Left kidney (tissue), 2 donors: ENCODE measurements around the gene TMEM163. TPM values are rescaled to one million over a fixed set of nuclear protein-coding genes. Genes with fewer than 3 reads are reported as not detected.
"Not testable (repeated sequence)": the region's sequence is repeated elsewhere in the genome, so short reads cannot be mapped to it uniquely, and the experiment has no call there.

Source experiments
- DNase-seq: peaks from one replicate; pipeline ENCODE4 v3.0.0-alpha.2; 2013
- polyA plus RNA-seq: library from polyadenylated mRNA; unstranded; fragments of 120-200 nt; gene quantifications from one replicate; pipeline ENCODE4 v1.2.1, GENCODE V29; 2013; ENCODE audit not compliant: insufficient read length

TMEM163 gene
- polyA plus RNA-seq, 1 donor = 1.6 TPM

DNA sequence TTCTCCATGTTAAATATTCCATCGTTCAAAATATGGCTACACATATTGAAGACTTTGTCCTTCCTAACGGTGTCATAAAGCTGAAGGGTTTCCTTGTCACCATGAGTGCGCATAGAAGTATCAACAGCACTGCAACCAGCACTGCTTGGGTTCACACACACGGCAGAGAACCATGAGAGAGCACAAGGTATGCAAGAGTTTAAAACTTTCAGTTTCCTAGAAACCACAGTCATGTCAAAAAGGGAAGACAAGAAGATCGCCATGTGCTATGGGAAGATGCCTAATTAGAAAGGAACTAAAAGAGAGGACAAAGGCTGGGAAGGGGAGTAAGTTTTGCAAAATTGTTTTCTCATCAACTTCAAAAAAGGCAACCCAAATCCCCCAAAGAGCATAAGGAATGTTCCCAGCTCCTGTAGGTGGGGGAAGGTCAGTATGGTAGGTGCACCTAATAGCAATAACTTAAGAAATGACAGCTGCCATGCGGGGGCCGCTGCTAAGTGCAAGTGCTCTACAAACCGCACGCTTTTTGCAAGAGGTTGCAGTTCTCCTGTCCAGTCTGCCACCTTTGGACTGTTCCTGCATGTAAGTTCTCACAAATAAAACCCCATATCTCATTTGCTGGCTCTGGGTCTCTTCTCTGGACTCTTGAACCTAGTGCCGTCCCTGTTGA is 136.8 kb downstream of the TMEM163 start:
- no peak for DNase-seq

DNA sequence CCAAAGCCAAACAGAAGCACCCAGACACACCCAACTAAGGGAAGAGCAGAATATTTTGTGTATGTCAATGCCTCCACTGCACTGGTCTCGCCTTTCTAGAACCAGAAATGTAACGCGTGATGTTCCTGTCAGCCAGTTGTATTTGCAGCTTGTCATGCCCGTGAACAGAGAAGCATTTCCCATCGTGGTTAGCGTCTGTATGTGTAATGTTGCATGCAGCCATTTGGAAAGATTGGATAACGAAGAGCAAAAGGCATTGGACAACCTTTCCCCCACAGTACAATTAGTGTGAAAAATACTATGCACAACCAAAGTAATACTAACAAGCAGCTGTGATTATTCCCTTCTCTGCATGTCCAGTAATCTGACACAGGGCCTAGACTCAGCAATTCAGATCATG is 140.5 kb downstream of the TMEM163 start:
- DNase-seq = no peak

DNA sequence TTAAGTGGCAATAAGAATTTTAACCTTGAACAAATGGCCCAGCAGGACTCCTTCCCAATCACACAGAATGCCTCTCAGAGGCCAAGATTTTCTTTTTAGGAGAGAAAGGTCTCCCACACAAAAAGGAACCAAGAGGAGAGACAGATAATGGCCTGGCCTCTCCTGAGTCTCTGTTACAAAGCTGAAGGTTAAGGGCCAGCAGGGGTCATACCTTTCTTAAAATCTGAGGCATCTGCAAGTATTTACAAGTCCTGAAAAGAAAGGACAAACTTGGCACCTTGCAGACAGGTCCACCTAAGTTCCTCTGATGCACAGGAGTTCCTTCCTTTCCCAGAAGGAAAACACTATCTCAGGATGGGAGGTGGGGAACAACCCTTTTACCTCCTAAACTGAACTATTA is 142.3 kb downstream of the TMEM163 start:
- no peak for DNase-seq

DNA sequence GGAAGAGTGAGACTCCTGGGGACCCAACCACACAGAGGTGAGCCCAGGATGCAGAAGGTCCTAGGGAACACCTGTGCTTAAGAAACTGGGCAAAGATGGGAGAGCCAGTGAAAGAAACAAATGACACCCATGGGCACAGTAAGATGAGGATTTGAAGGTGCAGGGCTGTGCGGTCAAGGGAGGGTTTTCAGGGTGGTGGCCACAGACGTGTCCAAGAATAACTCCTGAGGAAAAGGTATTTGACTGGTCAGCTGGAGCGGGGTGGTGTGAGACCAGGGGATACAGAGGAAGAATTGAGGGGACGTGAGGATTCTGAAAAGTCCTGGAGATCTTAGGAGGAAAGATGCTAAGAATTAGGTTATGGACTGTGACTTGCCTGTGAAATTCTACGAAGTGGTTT is 142.9 kb downstream of the TMEM163 start:
- no peak for DNase-seq

DNA sequence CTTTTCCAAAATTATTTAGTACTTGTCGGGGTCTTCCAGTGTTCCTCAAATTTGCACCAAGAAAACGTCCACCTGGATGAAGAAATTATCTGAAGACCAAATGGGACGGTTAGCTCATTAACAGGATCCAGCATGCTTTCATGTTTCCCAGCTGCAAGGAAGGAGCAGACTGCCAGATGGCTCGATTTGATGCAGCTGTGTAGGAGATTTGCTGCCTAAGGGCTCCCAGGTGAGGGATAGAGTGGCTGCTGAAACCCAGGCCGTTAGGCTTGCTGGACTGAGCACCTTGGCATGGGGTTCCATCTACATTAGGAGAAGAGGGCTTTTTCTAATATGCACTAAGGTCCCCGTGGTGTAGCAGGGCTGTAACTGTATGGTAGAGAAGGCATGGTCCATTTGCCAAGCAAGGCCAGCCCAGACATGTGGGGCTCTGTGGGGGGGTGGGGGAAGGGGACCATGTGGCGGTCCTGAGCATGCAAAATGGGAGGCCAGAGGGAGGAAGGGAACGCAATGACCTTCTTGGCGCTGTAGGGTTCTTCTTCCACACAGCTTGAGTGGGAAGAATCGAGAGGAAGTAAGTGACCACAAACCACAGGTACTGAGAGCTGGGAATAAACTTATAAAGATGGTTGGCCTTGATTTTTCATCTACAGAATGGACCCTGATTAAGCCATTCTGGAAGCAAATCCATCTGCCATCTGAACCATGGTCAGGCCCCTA is 144.0 kb downstream of the TMEM163 start:
- DNase-seq = no peak

DNA sequence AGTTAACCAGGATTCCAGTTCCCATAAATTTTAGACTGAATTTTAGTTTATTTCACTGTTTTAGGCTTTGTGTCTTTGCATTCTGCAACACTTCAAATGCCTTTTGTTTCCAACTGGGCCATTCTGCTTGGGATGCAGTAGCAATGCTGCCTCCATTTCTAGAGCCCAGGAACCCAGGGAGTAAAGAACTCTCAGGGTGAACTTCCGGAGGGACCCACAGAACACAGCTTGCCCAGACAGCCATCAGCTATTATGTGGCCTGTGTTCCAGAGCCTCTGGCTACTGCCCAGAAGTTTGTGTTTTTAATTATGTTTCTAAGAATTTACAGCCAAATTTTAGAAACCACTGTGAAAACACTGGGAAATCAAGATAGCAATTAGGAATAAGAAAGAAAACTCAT is 145.1 kb downstream of the TMEM163 start:
- no peak for DNase-seq

DNA sequence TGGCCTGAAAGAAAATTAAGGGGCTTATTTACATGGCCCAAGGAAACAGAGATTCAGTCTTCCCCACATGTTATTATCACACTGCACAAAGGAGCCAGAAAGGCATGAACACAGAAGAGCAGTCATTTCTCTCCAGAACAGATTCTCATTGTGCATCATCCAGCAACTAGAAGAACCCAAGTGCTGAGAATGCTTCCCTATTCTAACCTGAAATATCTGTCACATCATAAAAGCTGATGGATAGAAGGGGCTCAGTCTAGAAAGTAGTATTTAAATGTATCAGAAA is 145.8 kb downstream of the TMEM163 start:
- no peak for DNase-seq

DNA sequence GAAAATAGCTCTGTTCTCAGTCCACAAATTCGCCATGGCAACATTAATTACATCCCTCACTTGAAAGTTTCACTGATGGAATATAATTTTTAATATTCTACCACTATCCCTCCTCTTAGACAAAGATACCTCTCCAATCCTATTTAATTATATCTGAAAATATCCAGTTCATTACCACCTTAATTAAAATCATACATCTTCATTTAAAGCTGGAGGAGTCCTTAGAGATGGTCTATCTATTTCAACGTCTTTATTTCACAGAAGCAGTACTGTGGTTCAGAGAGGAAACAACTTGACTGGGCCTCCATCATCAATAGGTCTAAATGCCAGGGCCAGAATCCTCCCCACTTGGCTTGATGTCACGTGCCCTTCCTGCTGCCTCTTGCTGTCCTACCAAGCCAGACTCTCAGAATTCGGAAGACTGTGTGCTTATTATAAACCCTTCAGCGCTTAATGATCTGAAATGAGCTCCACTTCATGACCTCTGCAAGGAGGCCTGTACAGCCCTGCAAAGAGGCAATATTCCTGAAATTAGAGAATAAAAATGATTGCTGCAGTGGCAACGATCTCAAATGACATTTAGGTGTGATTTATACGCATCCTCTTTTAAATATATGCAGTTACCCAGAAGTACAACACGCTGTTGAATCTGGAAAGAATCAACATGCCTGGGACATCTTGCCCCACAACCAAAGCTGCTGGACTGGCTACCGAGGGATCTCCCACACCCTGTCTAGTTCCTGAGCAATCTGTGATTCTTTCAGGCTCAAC is 146.3 kb downstream of the TMEM163 start:
- DNase-seq = no peak

DNA sequence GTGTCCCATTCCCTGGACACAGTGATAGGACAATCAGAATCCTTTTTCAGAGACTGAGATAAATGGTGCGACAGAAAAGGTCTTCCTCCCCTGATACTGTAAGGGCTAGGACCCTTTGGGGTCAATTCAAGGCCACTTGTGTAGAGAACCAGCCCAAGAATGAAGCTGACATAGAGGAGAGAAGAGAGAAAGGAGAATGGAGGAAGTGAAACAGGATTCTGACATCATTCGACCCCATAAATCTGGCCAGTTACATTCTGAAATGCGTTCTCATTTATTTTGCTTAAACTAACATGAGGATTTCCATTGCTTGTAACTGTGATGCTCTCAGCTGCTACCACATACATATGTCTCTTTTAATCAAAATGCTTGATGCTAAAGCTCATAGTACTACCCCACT is 148.1 kb downstream of the TMEM163 start:
- no peak for DNase-seq

DNA sequence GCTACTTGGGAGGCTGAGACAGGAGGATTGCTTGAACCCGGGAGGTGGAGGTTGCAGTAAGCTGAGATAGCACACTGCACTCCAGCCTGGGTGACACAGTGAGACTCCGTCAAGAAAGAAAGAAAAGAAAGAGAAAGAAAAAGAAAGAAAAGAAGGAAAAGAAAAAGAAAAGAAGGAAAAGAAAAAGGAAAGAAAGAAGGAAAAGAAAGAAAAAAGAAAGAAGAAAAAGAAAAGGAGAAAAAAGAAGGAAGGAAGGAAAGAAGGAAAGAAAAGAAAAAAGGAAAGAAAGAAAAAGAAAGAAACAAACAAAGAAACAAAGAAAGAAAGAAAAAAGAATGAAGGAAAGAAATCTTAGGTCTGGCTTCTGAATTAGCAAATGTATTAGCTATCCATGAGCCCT is 150.4 kb downstream of the TMEM163 start:
- no peak for DNase-seq

DNA sequence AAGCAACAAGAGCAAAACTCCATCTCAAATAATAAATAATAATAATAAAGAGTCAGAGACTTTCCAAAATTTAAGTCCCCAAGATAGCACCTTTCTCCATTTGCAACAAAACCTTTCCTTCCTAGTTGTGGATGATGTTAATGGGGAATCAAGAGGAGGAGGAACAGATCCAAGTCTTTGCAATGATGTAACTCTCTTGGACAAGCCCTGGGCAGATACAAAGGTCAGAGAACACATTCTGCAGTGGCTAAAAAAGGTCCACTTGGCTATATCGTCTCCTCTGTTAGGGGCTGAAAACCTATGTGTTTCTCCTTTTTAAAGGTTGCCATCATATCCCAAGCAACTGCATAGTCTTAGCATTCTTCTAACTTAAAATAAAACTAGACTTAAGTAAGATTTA is 151.1 kb downstream of the TMEM163 start:
- no peak for DNase-seq

DNA sequence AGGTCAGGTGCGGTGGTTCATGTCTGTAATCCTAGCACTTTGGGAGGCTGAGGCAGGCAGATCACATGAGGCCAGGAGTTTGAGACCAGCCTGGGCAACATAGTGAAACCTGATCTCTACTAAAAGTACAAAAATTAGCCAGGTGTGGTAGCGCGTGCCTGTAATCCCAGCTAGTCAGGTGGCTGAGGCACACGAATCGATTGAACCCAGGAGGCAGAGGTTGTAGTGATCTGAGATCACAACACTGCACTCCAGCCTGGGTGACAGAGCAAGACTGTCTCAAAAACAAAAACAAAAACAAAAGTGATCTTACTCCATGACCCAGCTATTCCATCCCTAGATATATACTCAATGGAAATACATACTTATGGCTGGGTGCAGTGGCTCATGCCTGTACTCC is 153.8 kb downstream of the TMEM163 start:
- not testable (repeated sequence) for DNase-seq

DNA sequence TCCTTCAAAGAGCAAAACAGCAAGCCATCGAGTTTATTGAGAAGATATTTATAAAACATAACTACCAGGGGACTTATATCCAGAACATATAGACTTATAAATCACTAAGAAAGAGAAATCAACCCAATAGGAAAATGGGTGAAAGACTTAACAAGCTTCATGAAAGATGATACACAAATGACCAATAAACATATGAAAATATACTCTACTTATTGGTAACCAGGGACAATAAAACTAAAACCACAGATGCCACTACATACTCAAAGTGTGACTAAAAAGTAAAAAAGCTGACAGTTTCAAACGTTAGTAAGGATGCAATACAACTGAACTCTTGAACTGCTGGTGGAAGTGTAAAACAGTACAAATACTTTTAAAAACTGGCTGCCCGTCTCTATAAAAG is 154.3 kb downstream of the TMEM163 start:
- no peak for DNase-seq

DNA sequence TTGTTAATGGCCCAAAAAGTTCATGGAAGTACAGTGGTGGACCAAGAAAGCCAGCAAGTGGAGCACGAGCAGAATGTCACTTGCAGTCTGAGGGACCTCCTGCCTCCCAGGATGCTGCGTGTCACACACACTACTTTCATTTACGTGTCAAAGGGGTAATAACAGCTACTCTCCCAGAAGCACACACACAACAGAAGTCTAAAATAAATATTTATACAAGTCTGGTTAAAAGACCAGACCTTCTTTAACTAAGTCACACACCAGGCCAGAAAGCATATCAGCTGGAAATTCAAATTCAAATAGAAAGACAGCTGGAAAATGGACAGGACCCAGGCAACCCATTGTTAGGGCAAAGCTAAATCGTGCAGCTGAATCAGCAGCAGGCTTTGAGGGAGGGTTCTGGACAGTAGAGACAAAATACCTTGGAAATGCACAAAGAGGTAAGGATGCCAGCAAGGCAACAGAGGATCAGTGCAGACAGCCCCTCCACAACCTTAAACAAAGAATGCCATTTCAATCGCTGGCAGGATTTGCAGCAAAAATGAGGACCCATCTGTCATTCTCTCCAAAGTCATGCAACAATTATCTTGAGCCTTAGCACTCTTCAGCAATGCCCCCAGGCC is 160.5 kb downstream of the TMEM163 start:
- no peak for DNase-seq

DNA sequence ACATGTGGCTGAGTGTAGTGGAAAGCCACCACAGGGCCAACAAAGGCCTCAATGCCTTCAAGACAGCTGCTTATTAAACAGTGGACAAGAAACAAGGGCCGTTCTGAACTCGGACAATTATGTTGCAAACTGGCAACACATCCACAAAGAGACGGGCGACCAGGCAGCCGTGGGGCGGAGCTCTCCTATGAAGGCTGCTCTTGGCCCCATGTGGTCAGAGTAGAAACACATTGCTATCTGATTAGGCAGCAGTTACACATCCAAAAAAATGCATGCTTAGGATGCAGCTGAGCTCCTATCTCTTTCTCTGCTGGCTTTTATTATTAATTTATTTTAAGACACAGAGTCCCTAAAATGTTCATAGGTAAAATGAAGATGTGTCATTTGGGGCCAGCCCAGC is 163.4 kb downstream of the TMEM163 start:
- DNase-seq = no peak

DNA sequence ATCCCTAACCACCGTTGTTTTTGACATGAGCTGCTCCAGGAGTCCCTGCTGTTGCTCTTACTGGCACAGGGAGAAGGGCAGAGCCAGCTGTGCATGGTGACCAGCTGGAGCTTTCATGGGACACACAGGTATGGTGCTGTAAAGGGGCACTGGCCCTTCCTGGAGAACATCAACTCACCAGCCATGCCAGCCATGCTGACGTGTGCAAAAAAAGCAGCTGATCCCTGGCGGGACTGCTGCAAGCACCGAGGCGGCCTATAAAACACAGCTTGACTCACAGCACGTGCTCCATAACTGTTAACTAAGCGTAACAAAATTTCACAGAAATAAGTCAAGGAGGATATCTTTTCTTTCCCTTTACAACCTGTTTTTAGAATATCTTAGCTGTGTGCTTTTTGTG is 165.1 kb downstream of the TMEM163 start:
- no peak for DNase-seq

DNA sequence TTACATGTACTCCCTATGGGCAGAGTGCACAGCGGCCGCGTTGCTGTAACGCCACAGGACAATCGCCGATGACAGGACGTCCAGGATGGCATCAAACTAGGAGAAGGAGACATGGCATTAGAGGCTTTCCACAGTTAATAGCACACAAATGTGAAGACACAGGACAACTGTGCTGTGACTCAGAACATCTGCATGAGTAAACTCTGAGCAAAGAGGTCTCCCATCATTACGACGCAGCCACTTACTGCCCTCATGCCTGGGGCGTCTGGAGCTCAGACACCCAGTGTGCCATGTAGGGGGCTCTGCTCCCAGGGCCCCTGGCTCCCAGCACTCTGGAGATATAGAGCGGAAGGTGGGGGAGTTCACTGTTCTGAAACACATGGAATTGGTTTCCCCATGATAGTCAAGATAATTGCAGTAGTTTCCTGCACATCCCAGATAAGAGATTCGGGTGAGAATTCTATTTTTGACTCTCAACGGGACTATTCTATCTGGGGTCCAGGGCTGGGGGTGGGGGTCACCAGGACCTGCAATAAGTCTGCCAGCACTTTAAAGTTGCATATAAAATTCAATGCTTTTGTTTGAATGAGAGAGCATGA is 168.1 kb downstream of the TMEM163 start:
- DNase-seq = no peak

DNA sequence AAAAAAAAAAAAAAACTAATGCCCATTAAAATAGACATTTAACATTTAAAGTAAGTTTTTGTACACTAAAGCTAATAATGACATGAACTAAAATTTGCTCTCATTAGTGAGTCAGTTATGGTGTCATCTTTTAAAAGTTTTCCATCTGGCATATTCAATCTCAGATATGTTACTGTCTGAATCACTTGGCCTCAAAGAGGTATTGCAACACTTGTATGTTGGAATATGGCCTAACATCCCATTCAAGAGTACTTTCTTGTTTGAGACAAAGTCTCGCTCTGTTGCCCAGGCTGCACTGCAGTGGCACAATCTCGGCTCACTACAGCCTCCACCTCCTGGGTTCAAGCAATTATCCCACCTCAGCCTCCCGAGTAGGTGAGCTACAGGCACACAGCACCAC is 169.7 kb downstream of the TMEM163 start:
- no peak for DNase-seq

DNA sequence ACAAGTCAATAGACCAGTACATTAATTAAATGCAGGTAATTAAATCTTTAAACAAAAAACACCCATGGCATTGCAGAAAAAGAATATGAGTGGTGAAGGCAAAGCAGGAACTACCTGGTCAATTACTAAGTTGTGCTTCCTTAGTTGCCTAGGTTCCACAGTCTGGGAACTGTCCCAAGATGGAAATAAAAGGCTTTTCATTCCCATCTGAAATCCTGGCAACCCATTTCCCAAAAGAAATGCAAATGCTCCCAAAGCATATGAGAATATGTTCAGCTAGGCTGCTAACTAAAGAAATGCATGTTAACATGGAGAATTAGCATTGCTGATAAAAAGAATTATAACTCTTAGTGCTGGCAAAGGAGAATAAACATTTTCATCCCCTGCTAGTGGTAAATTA is 177.8 kb downstream of the TMEM163 start:
- no peak for DNase-seq

DNA sequence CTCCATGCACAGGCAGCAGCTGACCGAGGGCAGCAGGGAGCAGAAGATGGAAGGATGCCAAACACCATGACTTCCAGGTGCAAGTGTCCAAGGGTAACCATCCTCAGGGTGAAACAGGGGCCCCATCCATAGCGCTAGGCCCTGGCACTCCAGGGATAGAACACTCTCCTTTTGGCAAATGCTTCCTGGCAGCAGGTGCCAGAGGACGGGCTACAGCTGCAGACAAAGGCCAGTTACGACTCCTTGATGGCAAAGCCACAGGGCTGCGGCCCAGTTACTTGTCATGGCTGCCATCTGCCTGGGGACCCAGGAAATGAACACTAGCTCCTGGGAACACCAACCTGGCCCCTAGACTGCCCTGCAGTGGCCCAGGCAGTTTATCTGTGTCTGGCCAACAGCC is 178.8 kb downstream of the TMEM163 start:
- DNase-seq = no peak

DNA sequence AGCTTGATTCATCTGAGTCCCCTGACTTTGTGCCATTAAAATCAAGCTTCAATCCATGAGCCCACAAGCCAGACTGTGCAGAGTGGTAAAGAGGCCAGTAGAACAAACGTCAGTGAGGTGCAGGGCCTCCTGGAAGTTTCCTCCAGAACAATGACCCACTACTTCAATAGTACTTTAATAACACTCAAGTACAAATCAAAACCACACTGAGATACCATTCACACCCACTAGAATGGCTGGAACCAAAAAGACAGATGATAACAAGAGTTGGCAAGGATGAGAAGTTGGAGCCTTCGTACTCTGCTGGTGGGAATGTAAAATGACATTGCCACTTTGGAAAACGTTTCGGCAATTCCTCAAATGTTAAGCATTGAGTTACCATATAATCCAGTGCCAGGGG is 181.1 kb downstream of the TMEM163 start:
- DNase-seq = no peak

DNA sequence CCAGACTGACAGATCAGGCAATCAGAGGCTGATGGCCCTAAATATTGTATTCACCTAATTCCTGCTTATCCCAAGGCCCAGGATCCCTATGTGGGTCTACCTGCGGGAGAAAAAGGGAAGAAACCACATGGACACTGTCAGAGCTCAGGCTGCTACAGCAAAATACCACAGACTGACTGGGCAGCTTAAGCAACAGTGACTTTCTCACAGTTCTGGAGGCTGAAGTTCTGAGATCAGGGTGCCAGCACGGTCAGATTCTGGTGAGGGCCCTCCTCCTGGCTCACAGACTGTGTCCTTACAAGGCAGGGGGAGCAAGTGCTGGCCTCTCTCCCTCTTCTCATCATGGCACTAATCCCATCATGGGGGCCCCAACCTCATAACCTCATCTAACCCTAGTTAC is 181.7 kb downstream of the TMEM163 start:
- no peak for DNase-seq

DNA sequence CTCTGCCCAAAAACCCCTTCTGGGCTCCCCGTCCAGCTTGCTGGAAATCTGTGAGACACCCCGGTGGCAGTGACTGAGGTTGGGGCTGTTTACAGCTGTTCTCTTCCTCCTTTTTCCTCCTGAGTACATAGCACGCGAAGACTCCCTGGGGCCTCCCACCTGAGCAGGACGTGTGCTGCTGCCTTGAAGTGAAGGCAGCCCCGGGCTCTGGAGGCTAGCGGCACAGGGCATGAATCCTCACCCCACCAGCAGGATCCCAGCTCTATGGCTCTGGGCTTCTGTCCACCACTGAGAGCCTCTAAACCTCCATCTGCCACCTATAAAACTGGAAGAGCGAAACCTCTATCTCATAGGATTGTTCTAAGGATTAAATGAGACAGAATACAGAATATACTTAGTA is 182.5 kb downstream of the TMEM163 start:
- no peak for DNase-seq
